ENCODE measurements around the gene DDC. TPM values are rescaled to one million over a fixed set of nuclear protein-coding genes. Genes with fewer than 3 reads are reported as not detected.

The DDC gene
- total and polyA plus RNA-seq, 2 donors (not counting 1 experiment from before 2014, with no cell fraction given): not detected

DNA sequence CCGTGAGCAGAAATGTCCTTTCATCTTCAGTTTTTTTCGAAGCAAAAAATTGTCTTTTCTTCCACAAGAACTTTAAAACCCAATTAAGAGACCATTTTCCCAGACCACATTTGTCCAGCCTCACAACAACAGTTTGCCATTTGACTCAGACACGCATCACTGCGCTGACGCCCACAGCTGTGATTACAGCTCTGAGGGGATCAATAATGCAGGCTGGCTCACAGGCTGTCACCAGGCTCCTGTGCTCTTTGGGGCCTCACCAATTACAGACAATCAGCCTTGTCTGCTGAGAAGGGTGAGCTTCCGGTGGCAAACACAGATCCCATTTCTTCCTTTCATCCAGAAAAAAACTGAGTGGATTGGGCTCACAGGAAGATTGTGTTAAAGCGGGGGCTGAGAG, 33.3 kb downstream of the DDC start:
- H4K20me1 ChIP-seq (ENCODE audit: control insufficient read depth, insufficient read depth, low read length, poor library complexity, severe bottlenecking): no peaks in the 10 kb centered on the region
- H3K27ac ChIP-seq (ENCODE audit: low read length in 2 of 2): no peak overlapping the region
- no peaks in the 10 kb centered on the region for H3K36me3 ChIP-seq (replicated peaks in 1 of 2; ENCODE audit: control extremely low read depth in 1 of 2, control insufficient read depth in 1 of 2, extremely low read depth in 1 of 2, insufficient read depth in 2 of 2, low read length in 1 of 2)
- no peaks in the 10 kb centered on the region for H3K9me3 Mint-ChIP-seq (ENCODE audit: insufficient read depth)
- WGBS (ENCODE audit: insufficient coverage): 94% methylated on average over 5 of the region's 7 CpGs
- POLR2A ChIA-PET: no interaction called here
- H3K4me2 ChIP-seq (replicated peaks; ENCODE audit: low read depth, low read length, poor library complexity, severe bottlenecking): no peak overlapping the region
- no peaks in the 10 kb centered on the region for H3K9me3 ChIP-seq (ENCODE audit: control extremely low read depth in 1 of 3, control insufficient read depth in 2 of 3, insufficient read depth in 1 of 3, low read length in 2 of 3)
- no peak overlapping the region for H3K4me3 ChIP-seq (ENCODE audit: control extremely low read depth in 1 of 5, extremely low read depth in 1 of 5, insufficient read depth in 1 of 5, low read depth in 2 of 5, low read length in 4 of 5)
- ATAC-seq (ENCODE audit: low read depth) (no peak), DNase-seq (no peak)
- H2AFZ ChIP-seq (ENCODE audit: insufficient read depth, low read depth, low read length, poor library complexity, severe bottlenecking): no peak overlapping the region
- H3K4me1 ChIP-seq (ENCODE audit: control insufficient read depth in 2 of 2, insufficient read depth in 2 of 2, low read length in 2 of 2): no peaks in the 10 kb centered on the region
- no peaks in the 10 kb centered on the region for H3K27me3 ChIP-seq (replicated peaks in 1 of 4; ENCODE audit: control extremely low read depth in 1 of 4, control insufficient read depth in 3 of 4, insufficient read depth in 4 of 4, low read length in 3 of 4)
- H3K9ac ChIP-seq (ENCODE audit: low read length): no peak overlapping the region
- H3K4me1 Mint-ChIP-seq: no peaks in the 10 kb centered on the region
- H3K27me3 Mint-ChIP-seq: peaks cover 17% of the 10 kb centered on the region
- CTCF ChIA-PET: no interaction called here
- H3K79me2 ChIP-seq (ENCODE audit: control insufficient read depth, insufficient read depth, low read length): no peaks in the 10 kb centered on the region
- intact Hi-C loops (cut with micrococcal nuclease): no loop called here
- H3K4me3 Mint-ChIP-seq: no peak overlapping the region
- TF ChIP-seq, protein P1, sequence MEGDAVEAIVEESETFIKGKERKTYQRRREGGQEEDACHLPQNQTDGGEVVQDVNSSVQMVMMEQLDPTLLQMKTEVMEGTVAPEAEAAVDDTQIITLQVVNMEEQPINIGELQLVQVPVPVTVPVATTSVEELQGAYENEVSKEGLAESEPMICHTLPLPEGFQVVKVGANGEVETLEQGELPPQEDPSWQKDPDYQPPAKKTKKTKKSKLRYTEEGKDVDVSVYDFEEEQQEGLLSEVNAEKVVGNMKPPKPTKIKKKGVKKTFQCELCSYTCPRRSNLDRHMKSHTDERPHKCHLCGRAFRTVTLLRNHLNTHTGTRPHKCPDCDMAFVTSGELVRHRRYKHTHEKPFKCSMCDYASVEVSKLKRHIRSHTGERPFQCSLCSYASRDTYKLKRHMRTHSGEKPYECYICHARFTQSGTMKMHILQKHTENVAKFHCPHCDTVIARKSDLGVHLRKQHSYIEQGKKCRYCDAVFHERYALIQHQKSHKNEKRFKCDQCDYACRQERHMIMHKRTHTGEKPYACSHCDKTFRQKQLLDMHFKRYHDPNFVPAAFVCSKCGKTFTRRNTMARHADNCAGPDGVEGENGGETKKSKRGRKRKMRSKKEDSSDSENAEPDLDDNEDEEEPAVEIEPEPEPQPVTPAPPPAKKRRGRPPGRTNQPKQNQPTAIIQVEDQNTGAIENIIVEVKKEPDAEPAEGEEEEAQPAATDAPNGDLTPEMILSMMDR (IDR thresholded peaks at IDR 0.05): no peak
- no peak for TF ChIP-seq EZH2 (IDR thresholded peaks at IDR 0.05; ENCODE audit: borderline replicate concordance, insufficient read depth, low read depth, low read length, poor library complexity, severe bottlenecking)
- no peak overlapping the region for H3K27ac Mint-ChIP-seq

DNA sequence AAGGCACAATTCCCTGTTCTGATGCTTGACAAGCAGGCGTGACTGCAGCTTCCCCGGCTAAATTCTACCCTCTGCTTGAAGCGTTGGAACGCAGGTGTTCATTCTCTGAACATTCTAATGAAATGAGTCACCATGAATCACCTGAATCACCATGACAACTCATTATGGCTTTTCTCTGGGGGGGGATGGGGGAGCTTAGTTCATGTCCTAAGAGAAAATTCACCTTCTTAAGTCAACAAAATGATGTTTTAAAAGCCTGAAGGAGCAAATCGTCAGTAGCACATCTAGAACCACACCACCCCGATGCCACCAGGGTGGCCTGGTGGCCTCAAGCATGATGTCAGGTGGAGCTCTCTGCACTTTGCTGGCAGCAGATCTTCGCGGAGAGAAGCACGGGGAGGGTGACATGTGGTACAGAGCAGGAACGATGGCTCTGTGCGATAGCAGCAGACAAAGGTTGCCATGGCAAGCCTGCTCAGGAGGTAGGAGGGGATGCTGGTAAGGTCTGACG, 33.7 kb downstream of the DDC start:
- no peak for DNase-seq
- Histone ChIP-seq H3K9ac (ENCODE audit: low read length) (no peak overlapping the region), H3K4me1 (ENCODE audit: control insufficient read depth in 2 of 2, insufficient read depth in 2 of 2, low read length in 2 of 2) (no peaks in the 10 kb centered on the region), H2AFZ (ENCODE audit: insufficient read depth, low read depth, low read length, poor library complexity, severe bottlenecking) (no peak overlapping the region), H3K9me3 (ENCODE audit: control extremely low read depth in 1 of 3, control insufficient read depth in 2 of 3, insufficient read depth in 1 of 3, low read length in 2 of 3) (no peaks in the 10 kb centered on the region), H3K27me3 (replicated peaks in 1 of 4; ENCODE audit: control extremely low read depth in 1 of 4, control insufficient read depth in 3 of 4, insufficient read depth in 4 of 4, low read length in 3 of 4) (no peaks in the 10 kb centered on the region), H3K4me2 (replicated peaks; ENCODE audit: low read depth, low read length, poor library complexity, severe bottlenecking) (no peak overlapping the region), H3K36me3 (replicated peaks in 1 of 2; ENCODE audit: control extremely low read depth in 1 of 2, control insufficient read depth in 1 of 2, extremely low read depth in 1 of 2, insufficient read depth in 2 of 2, low read length in 1 of 2) (no peaks in the 10 kb centered on the region), H3K4me3 (ENCODE audit: control extremely low read depth in 1 of 5, extremely low read depth in 1 of 5, insufficient read depth in 1 of 5, low read depth in 2 of 5, low read length in 4 of 5) (no peak overlapping the region), H3K79me2 (ENCODE audit: control insufficient read depth, insufficient read depth, low read length) (no peaks in the 10 kb centered on the region), H3K27ac (ENCODE audit: low read length in 2 of 2) (no peak overlapping the region), H4K20me1 (ENCODE audit: control insufficient read depth, insufficient read depth, low read length, poor library complexity, severe bottlenecking) (no peaks in the 10 kb centered on the region)
- no peak for TF ChIP-seq EZH2 (IDR thresholded peaks at IDR 0.05; ENCODE audit: borderline replicate concordance, insufficient read depth, low read depth, low read length, poor library complexity, severe bottlenecking)
- TF ChIP-seq, protein P1 (IDR thresholded peaks at IDR 0.05): no peak
- ATAC-seq (ENCODE audit: low read depth): no peak
- H3K27ac Mint-ChIP-seq: no peak overlapping the region
- POLR2A ChIA-PET: no interaction called here
- no peak overlapping the region for H3K4me3 Mint-ChIP-seq
- intact Hi-C loops (cut with micrococcal nuclease): no loop called here
- H3K27me3 Mint-ChIP-seq: peaks cover 19% of the 10 kb centered on the region
- CTCF ChIA-PET: no interaction called here
- WGBS (ENCODE audit: insufficient coverage): 92% methylated on average over 12 of the region's 12 CpGs
- no peaks in the 10 kb centered on the region for H3K4me1 Mint-ChIP-seq
- H3K9me3 Mint-ChIP-seq (ENCODE audit: insufficient read depth): no peaks in the 10 kb centered on the region
